Hepatocyte (in vitro differentiated cells): Measurements from ENCODE around the gene CBX5.

Experiments
- CTCF ChIP-seq: fragments of 200-600 bp; sonication (generic); IDR thresholded peaks from 2 replicates; pipeline ENCODE4 v1.5.1; 2016; ENCODE audit warnings: antibody characterized with exemption, mild to moderate bottlenecking; ENCODE audit not compliant: poor library complexity
- EZH2 ChIP-seq: fragments of 200-600 bp; sonication (generic); IDR thresholded peaks from 2 replicates; pipeline ENCODE4 v1.6.1; 2016; ENCODE audit warnings: antibody characterized with exemption, mild to moderate bottlenecking, borderline replicate concordance

GRCh38 chr12:54282949-54283593, 3.1 kb upstream of the CBX5 start:
- TF ChIP-seq EZH2 = no peak
- no peak for TF ChIP-seq CTCF
